T-helper 1 cell (primary cell): ENCODE measurements around the gene ARID5B.

Experiments
- DNase-seq, 5 donors: peaks; one replicate each; pipeline ENCODE4 v3.0.0-alpha.2; 2012 to 2020

The ARID5B gene

DNA sequence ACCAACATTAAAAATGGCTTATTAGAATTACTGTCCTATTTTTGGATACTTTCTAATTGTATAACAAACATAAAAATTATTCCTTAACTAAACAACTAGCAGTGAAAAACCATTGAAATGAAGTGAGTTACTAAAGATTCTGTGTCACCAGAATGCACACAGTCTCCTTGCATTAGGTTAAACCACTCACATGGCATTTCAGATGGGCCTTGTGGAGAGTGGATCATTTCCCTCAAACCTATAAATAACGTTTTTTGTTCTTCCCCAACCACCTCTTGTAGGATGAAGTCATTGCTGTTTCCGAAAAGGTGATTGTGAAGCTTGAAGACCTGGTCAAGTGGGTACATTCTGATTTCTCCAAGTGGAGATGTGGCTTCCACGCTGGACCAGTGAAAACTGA lies 38.4 kb downstream of the ARID5B start:
- no peak for DNase-seq

DNA sequence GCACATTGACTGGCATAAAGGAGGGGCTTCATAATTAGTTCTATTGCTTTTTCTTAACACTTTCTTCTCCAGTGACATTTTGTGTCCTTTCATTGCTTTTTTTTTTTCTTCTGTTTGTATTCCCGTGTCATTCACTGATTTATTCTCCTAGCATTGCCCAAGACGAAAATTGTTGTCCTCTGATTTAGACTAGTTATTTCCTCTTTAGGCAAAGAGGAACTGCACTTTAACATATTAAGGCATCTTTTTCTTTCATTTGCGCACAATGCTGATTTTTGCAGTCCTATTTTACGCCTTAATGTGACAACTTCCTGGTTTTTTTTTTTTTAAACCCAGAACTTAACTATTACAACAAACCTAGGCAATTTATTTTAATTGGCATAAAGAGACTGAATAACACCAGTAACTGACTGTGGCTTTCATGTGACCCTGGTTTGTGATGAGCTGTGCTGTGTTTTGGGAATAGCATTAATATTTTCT lies 39.7 kb downstream of the ARID5B start:
- DNase-seq: no peak

- DNase-seq: peak in 1 of 5 donors; percentile 37
These were observed 41.3 kb downstream of the ARID5B start for GRCh38 chr10:61942604-61943461.

- DNase-seq: peak in 1 of 5 donors; percentile 77
These were observed 42.3 kb downstream of the ARID5B start for GRCh38 chr10:61943674-61944378.

- DNase-seq: no peak
These were observed 43.1 kb downstream of the ARID5B start for GRCh38 chr10:61944410-61945147.

GRCh38 chr10:61949687-61950086 lies 48.2 kb downstream of the ARID5B start:
- DNase-seq: no peak

- DNase-seq: no peak
These were observed 49.1 kb downstream of the ARID5B start for GRCh38 chr10:61950449-61951143.

DNA sequence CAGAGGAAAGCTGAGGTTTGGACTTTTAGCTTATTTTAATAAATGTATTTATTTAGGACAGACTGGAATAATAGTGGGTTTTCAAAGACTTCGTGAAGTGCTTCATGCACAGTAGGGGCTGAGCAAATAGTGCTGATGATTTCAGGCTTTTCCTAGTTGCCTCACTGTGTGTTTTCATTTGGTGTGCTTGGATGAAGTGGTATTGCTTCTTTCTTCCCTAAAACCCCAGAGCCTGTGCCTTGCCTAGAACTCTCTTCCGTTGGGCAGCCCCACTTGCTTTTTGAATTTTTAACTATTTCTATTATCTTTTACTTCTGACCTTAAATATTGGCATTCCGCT lies 49.6 kb downstream of the ARID5B start:
- DNase-seq: no peak

DNA sequence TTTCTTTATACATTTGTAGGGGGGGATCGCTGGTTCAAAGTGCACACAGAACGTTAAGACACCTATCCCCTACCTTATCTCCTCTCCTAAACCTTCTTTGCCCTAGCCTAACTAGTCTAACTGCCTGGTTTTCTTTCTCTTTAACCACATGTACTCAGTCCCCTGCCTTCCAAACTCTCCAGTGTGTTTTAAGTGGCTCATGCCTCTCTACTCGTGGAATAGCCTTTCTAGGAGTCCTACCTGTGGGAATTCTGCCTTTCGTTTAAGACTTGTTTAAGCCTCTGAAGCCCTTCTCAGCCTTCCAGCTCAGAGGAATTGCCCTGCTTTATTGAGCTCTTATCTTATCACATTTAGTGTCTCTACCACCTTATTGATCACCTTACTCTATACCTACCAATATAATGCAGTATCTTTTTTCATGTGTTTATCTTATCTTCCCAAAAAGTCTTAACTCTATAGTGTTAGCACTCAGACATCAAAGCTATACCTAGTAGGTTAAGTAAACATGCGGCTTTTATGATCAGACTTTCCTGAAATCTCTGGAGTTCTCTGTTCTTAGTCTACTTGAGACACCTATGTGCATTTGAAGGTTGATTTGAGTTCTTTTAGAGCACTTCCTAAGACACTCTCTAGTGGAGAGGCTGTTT lies 50.7 kb downstream of the ARID5B start:
- no peak for DNase-seq

DNA sequence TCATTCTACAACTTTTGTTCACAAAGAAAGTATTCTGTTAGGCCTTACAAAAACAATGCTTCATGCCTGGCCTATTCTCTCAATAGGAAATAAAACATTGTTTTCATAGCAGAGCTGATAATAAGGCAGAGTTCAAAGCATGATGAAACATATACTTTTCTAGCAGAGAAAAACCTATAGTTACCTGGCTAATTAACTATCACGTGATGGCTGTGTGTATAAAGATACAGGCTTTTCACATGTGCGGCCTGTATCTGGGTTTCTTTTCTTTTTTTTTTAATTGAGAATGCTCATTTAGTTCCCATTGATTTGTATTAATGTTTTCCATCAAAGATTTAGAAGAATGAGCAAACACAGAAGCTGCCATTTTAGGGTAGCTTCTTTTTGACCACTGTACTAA lies 51.7 kb downstream of the ARID5B start:
- DNase-seq: no peak

GRCh38 chr10:61957806-61958205 lies 56.3 kb downstream of the ARID5B start:
- no peak for DNase-seq

- no peak for DNase-seq
These were observed 56.8 kb downstream of the ARID5B start for GRCh38 chr10:61958311-61958710.

DNA sequence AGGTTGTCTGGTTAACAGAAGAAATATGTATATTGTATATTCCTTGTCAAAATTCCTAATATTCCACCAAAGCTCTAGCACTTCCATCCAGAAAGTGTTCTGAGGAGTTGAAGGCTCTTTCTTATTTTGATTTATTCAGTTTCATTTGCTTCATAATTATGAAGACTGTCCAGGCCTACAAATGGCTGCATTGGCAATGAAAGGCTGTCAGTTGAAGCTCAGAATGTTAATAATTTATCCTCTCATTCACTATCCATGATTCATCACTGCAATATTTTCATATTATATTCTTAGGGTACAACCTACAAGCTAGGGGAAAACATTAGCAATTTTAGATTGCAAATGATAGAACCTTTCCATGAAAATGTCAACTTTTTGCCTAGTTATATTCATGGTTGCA lies 57.3 kb downstream of the ARID5B start:
- DNase-seq: no peak

- DNase-seq: no peak
These were observed 58.3 kb downstream of the ARID5B start for GRCh38 chr10:61959814-61960213.

DNA sequence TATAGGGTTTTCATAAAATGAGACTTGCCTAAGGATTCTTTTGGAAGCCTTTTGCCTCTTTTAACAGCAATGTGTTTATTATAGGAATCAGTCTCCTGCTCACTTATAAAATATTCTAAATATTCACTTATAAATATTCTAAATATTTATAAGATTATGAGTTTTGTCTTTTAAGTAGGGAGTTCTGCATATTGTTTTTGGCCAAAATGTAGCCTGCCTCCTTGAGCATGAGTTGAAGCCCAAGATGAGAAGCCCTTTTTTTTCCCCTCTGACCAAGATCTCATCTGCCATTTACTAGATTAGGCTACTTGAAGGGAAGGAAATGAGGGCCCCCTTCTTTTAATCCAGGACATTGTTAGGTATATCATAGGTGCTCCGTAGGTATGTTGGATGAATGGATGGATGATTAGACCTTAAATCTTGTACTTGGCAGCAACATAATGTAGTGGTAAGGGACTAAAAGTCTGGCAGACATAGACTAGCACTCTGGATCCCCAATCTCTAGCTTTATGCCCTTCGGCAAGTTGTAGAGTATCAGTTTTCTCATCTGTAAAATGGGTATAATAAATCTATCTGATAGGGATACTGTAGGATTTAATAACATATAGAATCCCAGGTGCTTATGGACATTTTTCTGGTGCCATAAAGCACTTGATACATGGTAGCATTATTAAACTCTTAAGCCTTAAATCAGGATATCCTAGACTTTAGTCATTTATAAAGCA lies 59.1 kb downstream of the ARID5B start:
- DNase-seq: no peak

DNA sequence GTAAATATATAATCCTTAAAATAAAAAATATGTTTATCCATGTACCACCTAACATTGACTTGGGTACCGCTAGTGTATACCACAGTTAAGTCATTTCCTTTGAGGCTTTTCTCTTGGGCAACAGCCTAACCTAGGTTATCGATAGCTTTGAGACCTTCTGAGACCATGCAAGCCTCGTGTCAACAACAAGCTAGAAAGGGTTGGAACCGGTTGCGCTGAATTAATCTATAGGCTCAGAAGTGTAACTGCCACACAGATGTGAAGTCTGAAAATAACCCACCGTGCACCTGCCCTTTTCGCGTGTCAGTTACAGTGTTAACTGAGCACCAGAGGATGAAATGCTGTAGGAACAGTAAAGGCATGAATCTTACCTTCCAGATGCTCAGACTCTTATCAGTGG lies 59.8 kb downstream of the ARID5B start:
- peak in 2 of 5 donors; percentile 5 to 84 for DNase-seq

DNA sequence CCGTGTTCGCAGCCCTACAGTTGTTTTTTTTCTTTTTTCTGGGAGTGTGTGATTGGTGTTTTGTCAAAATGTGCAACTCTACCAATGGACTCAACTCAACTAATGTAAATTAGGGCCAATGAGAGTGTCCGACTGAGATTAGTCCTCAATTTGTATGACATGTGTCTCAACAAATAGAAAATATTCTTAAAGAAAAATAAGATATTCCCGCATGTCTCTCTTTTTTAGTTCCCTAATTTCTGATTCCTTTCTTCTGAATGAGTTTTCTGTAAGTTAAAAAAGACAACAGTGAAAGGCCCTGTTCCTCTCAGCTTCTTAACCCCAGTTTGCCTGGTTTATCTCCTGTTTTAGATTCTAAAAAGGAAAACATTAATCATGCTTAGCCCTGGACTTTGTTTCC lies 61.5 kb downstream of the ARID5B start:
- DNase-seq: no peak

- DNase-seq: no peak
These were observed 62.2 kb downstream of the ARID5B start for GRCh38 chr10:61963669-61964058.

DNA sequence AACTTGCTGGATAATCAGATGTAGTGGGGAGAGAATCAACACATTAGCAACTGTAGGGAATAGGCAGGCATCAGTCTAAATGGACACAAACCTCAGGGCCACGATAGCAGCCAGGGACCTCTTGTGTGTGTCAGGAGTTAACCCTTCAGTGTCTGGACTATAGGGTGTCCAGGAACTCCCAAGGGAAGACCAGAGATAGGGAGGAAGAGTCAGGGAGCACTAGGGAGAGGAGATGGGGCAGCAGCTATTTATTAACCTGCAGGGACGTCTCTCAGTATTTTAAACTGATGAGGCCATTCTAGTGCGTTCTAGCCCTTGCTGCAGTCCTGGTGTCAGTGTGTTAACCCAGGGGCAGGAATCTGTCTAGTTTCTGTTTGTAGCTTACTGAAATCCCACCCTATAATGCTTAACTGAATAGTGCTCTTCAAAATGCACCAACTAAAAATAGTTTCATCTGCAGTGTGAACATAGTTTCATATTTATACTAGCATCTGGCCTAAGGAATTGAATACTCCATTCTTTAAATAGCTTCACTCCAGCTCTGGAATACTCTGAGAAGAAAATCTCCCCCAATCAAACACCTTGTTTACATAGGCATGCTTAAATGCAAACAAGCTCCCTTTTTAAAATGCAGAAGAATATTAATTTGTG lies 62.7 kb downstream of the ARID5B start:
- no peak for DNase-seq

DNA sequence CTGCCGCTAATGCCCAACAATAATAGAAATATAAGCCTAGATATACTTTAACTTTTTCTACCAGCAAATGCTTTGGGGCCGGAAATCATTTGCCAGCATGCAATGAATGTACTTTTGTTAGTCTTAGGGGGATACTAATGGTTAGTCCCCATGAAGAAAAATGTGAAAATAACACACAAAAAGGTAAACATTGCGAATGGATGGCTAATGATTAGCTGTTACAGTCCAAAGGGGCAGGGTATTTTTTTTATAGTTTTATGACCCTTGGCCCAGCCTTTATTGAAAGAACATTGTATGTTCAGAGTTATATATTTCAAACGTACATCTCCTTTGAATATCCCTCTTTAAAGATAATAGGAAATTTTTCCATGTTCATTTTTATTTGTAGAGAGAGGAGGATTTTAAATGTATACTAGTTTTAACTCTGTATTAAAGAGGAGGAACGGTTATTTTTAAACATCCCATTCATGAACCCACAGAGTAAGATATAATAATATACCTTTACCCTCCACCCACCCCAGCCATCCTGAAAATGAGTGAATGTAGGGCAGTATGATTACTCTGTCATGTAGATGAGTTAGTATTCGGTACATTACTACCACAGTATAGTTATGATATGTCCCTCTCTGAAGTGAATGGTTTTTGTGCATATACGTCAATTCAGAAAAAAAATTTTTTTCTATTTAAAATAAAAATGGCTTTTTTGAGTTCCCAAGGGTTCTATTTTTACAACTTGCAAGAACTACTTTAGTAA lies 63.6 kb downstream of the ARID5B start:
- DNase-seq: no peak
